ENCODE measurements around the gene THSD4.

THSD4 gene

GRCh38 chr15:71801935-71802655, 686.8 kb downstream of the THSD4 start:
- TF ChIP-seq CTCF (IDR thresholded peaks at IDR 0.05), result no peak

- TF ChIP-seq CTCF (IDR thresholded peaks at IDR 0.05), result peak; percentile 36; the same call in 1 of the 2 replicates
These were observed 687.5 kb downstream of the THSD4 start for GRCh38 chr15:71802770-71803169.

- no peak for TF ChIP-seq CTCF (IDR thresholded peaks at IDR 0.05)
These were observed 689.0 kb downstream of the THSD4 start for GRCh38 chr15:71804226-71804625.

- TF ChIP-seq CTCF (IDR thresholded peaks at IDR 0.05), result no peak
These were observed 689.6 kb downstream of the THSD4 start for GRCh38 chr15:71804695-71805470.

GRCh38 chr15:71806452-71806931, 691.2 kb downstream of the THSD4 start:
- TF ChIP-seq CTCF (IDR thresholded peaks at IDR 0.05), result no peak

GRCh38 chr15:71807125-71807629, 691.9 kb downstream of the THSD4 start:
- no peak for TF ChIP-seq CTCF (IDR thresholded peaks at IDR 0.05)

- TF ChIP-seq CTCF (IDR thresholded peaks at IDR 0.05), result no peak
These were observed 692.4 kb downstream of the THSD4 start for GRCh38 chr15:71807691-71808091.

Measured in LNCAP (cell line).